Keratinocyte (primary cell): ENCODE data around the gene ALK. TPM values are rescaled to one million over a fixed set of nuclear protein-coding genes. Genes with fewer than 3 reads are reported as not detected.

Experiments
- DNase-seq: peaks from one replicate; pipeline ENCODE4 v3.0.0-alpha.2; 2011; ENCODE audit warnings: low read depth, missing footprints, low spot score
- FAIRE-seq: peaks from 2 replicates; lab custom pipeline; 2011; peaks lifted over from hg19 to GRCh38; lab: Jason Lieb, UNC
- H2AFZ ChIP-seq: 2 replicates; pipeline ENCODE4 v1.6.0; 2012; ENCODE audit warnings: low read length, control low read depth, inconsistent platforms; ENCODE audit not compliant: control insufficient read depth
- H3K27ac ChIP-seq: 2 replicates; pipeline ENCODE4 v1.5.1; 2011; ENCODE audit warnings: low read length; ENCODE audit not compliant: control insufficient read depth, insufficient read depth
- H3K27me3 ChIP-seq: 3 replicates; pipeline ENCODE4 v1.6.0; 2011; ENCODE audit warnings: low read length; ENCODE audit not compliant: control insufficient read depth, insufficient read depth; ENCODE audit errors: extremely low read depth
- H3K36me3 ChIP-seq, 2 experiments: 2 replicates in 1 of 2; 3 replicates in 1 of 2; pipeline ENCODE4 v1.5.1; 2011; ENCODE audit warnings: low read length in 2 of 2, mild to moderate bottlenecking in 1 of 2; ENCODE audit not compliant: control insufficient read depth in 2 of 2, insufficient read depth in 2 of 2; ENCODE audit errors: extremely low read depth in 1 of 2
- H3K4me1 ChIP-seq: 3 replicates; pipeline ENCODE4 v1.5.1; 2011; ENCODE audit warnings: low read length; ENCODE audit not compliant: control insufficient read depth, insufficient read depth; ENCODE audit errors: extremely low read depth
- H3K4me2 ChIP-seq: 3 replicates; pipeline ENCODE4 v1.6.0; 2011; ENCODE audit warnings: low read depth, low read length; ENCODE audit not compliant: control insufficient read depth, insufficient read depth; ENCODE audit errors: extremely low read depth
- H3K4me3 ChIP-seq, 3 experiments: fragments of 200-600 bp in 1 of 3; sonication (generic) in 1 of 3; 2 replicates in 2 of 3; 3 replicates in 1 of 3; pipeline ENCODE4 v1.5.1; 2011 to 2016; ENCODE audit warnings: low read length in 3 of 3, mild to moderate bottlenecking in 3 of 3, control low read depth in 2 of 3, inconsistent platforms in 1 of 3, low read depth in 1 of 3, mixed read lengths in 1 of 3, mixed run types in 1 of 3, moderate library complexity in 1 of 3; ENCODE audit not compliant: control insufficient read depth in 2 of 3, insufficient read depth in 2 of 3; ENCODE audit errors: extremely low read depth in 1 of 3
- H3K79me2 ChIP-seq: 2 replicates; pipeline ENCODE4 v1.6.0; 2012; ENCODE audit warnings: low read length; ENCODE audit not compliant: control insufficient read depth, insufficient read depth
- H3K9ac ChIP-seq: 3 replicates; pipeline ENCODE4 v1.6.0; 2011; ENCODE audit warnings: low read length; ENCODE audit not compliant: control insufficient read depth, insufficient read depth; ENCODE audit errors: extremely low read depth
- H3K9me1 ChIP-seq: 3 replicates; pipeline ENCODE4 v1.6.0; 2011; ENCODE audit warnings: low read length; ENCODE audit not compliant: control insufficient read depth, insufficient read depth; ENCODE audit errors: extremely low read depth
- H3K9me3 ChIP-seq: 2 replicates; pipeline ENCODE4 v1.5.1; 2012; ENCODE audit warnings: low read depth, low read length; ENCODE audit not compliant: control insufficient read depth
- H4K20me1 ChIP-seq: 3 replicates; pipeline ENCODE4 v1.6.0; 2011; ENCODE audit warnings: low read length; ENCODE audit not compliant: control insufficient read depth, insufficient read depth; ENCODE audit errors: extremely low read depth
- CTCF ChIP-seq, 3 experiments: IDR thresholded peaks in 1 of 3; conservative IDR thresholded peaks in 1 of 3; optimal IDR thresholded peaks in 1 of 3; 2 replicates in 2 of 3; 3 replicates in 1 of 3; pipeline versions ENCODE3 to v1.5.1; 2011; ENCODE audit warnings: low read length in 3 of 3, mild to moderate bottlenecking in 3 of 3, moderate library complexity in 2 of 3, control low read depth in 1 of 3, inconsistent platforms in 1 of 3; ENCODE audit not compliant: insufficient read depth in 2 of 3; ENCODE audit errors: extremely low read depth in 1 of 3
- EZH2 ChIP-seq: IDR thresholded peaks from one replicate; pipeline ENCODE4 v1.6.1; 2012; ENCODE audit warnings: inconsistent platforms, mild to moderate bottlenecking, low read length, moderate library complexity
- dilution Hi-C: fragments of 300-500 bp; cut with MboI; formaldehyde crosslinking; loops from one replicate; pipeline ENCODE4 v1.7.0; 2020; ENCODE audit warnings: low sequenced_read_pairs; ENCODE audit not compliant: extremely low pct_ligation_motif_present
- polyA plus RNA-seq, 5 experiments: library from polyadenylated mRNA; depleted of rRNA in 3 of 5; stranded (reverse) in 3 of 5; stranded (forward) in 1 of 5; unstranded in 1 of 5; fragments of >200 nt; gene quantifications; 1 replicate in 1 of 5; 2 replicates in 3 of 5; 3 replicates in 1 of 5; pipeline versions ENCODE4 v1.2.1 to v1.2.3, GENCODE V29; 2011 to 2012; ENCODE audit warnings: missing spikeins in 2 of 5, low read depth in 1 of 5, low replicate concordance in 1 of 5

The ALK gene
- polyA plus RNA-seq, 1 donor (not counting 4 experiments of a cell fraction or from before 2014, with no cell fraction given), result not detected

GRCh38 chr2:29317077-29317517 is 604.3 kb downstream of the ALK start:
- no peaks in the 10 kb centered on the region for H3K9me3 ChIP-seq
- no peaks in the 10 kb centered on the region for H4K20me1 ChIP-seq
- peaks cover 13% of the 10 kb centered on the region for H3K4me1 ChIP-seq
- H3K27ac ChIP-seq, result no peak overlapping the region
- DNase-seq (no peak), FAIRE-seq (no peak)
- H3K36me3 ChIP-seq, result no peaks in the 10 kb centered on the region
- no peaks in the 10 kb centered on the region for H3K79me2 ChIP-seq
- H3K4me2 ChIP-seq, result no peak overlapping the region
- H2AFZ ChIP-seq, result no peak overlapping the region
- TF ChIP-seq CTCF (optimal IDR thresholded peaks at IDR 0.05 in 1 of 3, IDR thresholded peaks at IDR 0.05 in 1 of 3, conservative IDR thresholded peaks at IDR 0.05 in 1 of 3; ENCODE audit: extremely low read depth in 1 of 3, insufficient read depth in 2 of 3, low read length in 3 of 3), result no peak
- no peak for TF ChIP-seq EZH2
- dilution Hi-C loops, result no loop called here
- no peak overlapping the region for H3K4me3 ChIP-seq
- H3K9ac ChIP-seq, result no peak overlapping the region
- no peaks in the 10 kb centered on the region for H3K9me1 ChIP-seq
- H3K27me3 ChIP-seq, result no peaks in the 10 kb centered on the region

- no peaks in the 10 kb centered on the region for H3K79me2 ChIP-seq
- no peaks in the 10 kb centered on the region for H3K27me3 ChIP-seq
- DNase-seq, result no peak
- TF ChIP-seq CTCF (optimal IDR thresholded peaks at IDR 0.05 in 1 of 3, IDR thresholded peaks at IDR 0.05 in 1 of 3, conservative IDR thresholded peaks at IDR 0.05 in 1 of 3; ENCODE audit: extremely low read depth in 1 of 3, insufficient read depth in 2 of 3, low read length in 3 of 3), result peak; percentile 15 to 56 (median 28)
- no peak for TF ChIP-seq EZH2
- no peaks in the 10 kb centered on the region for H3K36me3 ChIP-seq
- H2AFZ ChIP-seq, result peak overlapping the region; percentile 37
- no peaks in the 10 kb centered on the region for H3K9me1 ChIP-seq
- H3K27ac ChIP-seq, result no peak overlapping the region
- FAIRE-seq, result peak; percentile 56
- H3K9ac ChIP-seq, result peak overlapping the region; percentile 3
- H3K9me3 ChIP-seq, result no peaks in the 10 kb centered on the region
- H3K4me3 ChIP-seq, result peak overlapping the region in 2 of 3 experiments; percentile 15 to 63
- H3K4me1 ChIP-seq, result peaks cover 13% of the 10 kb centered on the region
- peak overlapping the region; percentile 79 for H3K4me2 ChIP-seq
- no peaks in the 10 kb centered on the region for H4K20me1 ChIP-seq
- dilution Hi-C loops, result no loop called here
These were observed 606.4 kb downstream of the ALK start for GRCh38 chr2:29314816-29315571.
